Measurements from ENCODE around the gene XRCC3.

GRCh38 chr14:103749860-103750259 is 34.6 kb upstream of the XRCC3 start:
- TF ChIP-seq CTCF (IDR thresholded peaks at IDR 0.05) (peak in 1 of 4 experiments; percentile 11), POLR2A (IDR thresholded peaks at IDR 0.05) (no peak)

Data from sigmoid colon (tissue), 3 donors.